ENCODE results near the gene ASB16.

DNA sequence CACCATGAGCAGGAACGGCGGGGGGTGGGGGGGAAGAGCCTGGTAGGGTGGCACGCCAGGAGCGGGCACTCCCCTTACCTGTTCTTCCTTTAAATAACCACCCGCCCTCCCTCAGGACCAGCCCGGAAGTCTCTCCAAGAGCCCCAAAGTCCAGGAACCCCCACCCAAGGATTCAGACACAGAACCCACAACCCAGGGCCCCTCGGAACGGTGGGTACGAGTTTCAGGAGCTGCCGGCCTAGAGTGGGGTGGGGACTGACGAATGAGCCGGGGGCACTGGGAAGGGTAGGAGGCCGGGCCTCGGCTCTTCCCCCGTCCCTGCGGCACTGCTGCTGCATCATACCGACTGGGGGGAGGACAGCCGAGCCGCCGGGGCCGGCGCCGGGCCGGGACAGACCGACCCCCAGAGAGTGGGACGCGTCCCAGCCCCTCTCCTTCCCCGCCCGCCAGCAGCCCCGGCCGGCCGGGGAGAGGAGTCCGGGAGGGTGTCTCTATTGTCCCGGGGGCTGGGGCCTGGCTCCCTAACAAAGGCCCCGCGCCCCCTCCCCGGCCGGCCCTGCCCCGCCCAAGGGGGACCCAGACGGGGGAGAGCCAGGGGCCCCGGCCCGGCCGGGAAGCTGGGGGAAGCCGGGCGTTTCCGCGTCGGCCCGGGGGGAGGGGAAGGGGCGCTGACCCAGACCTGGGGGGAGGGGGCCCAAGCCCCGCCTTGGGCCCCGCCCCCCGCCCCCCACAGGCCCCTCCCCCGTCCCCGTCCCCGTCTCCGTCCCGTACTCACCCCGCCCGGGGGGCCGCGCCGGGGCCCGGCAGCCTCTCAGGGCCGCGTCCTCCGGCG lies 28.4 kb downstream of the ASB16 start:
- TF ChIP-seq, protein P1, sequence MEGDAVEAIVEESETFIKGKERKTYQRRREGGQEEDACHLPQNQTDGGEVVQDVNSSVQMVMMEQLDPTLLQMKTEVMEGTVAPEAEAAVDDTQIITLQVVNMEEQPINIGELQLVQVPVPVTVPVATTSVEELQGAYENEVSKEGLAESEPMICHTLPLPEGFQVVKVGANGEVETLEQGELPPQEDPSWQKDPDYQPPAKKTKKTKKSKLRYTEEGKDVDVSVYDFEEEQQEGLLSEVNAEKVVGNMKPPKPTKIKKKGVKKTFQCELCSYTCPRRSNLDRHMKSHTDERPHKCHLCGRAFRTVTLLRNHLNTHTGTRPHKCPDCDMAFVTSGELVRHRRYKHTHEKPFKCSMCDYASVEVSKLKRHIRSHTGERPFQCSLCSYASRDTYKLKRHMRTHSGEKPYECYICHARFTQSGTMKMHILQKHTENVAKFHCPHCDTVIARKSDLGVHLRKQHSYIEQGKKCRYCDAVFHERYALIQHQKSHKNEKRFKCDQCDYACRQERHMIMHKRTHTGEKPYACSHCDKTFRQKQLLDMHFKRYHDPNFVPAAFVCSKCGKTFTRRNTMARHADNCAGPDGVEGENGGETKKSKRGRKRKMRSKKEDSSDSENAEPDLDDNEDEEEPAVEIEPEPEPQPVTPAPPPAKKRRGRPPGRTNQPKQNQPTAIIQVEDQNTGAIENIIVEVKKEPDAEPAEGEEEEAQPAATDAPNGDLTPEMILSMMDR (IDR thresholded peaks at IDR 0.05): no peak
- TF ChIP-seq EZH2 (IDR thresholded peaks at IDR 0.05; ENCODE audit: borderline replicate concordance, insufficient read depth, low read depth, low read length, poor library complexity, severe bottlenecking): no peak

Data from B cell (primary cell).